Lower leg skin (tissue), 3 donors: ENCODE data around the gene POLR3GL.

ENCODE experiments used
- CTCF ChIP-seq, 3 donors: fragments of 450-650 bp; IDR thresholded peaks; one replicate each; pipeline ENCODE4 v1.5.1; 2016; ENCODE audit warnings: antibody characterized with exemption in 3 of 3, mild to moderate bottlenecking in 3 of 3, moderate library complexity in 2 of 3
- POLR2A ChIP-seq, 2 donors: fragments of 450-650 bp; IDR thresholded peaks; one replicate each; pipeline ENCODE4 v1.6.1; 2016 to 2017; ENCODE audit warnings: antibody characterized with exemption in 2 of 2, mild to moderate bottlenecking in 1 of 2, moderate library complexity in 1 of 2

- TF ChIP-seq CTCF (IDR thresholded peaks at IDR 0.05) (no peak), POLR2A (IDR thresholded peaks at IDR 0.05) (no peak)
Measured at GRCh38 chr1:145994391-145995120, 30.1 kb downstream of the POLR3GL start.
